ENCODE data around the gene LMBRD2. TPM values are rescaled to one million over a fixed set of nuclear protein-coding genes. Genes with fewer than 3 reads are reported as not detected.
A peak's percentile ranks its signal among the peaks of the same experiment; 100 is the strongest.

LMBRD2 gene
- total and polyA plus RNA-seq, 2 experiments from 2014 or later, result 5.4 to 9.3 TPM

DNA sequence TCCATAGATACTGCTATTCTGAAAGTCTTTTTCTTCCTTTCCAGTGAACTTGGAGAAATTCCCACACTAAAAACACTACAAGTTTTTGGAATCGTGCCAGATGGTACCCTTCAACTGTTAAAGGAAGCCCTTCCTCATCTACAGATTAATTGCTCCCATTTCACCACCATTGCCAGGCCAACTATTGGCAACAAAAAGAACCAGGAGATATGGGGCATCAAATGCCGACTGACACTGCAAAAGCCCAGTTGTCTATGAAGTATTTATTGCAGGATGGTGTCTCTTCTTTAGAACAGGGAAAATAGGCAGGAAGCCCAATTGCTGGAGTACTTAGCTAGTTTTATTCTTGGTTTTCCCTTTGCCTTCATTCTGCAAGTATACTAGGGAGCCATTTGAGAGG is 30.1 kb upstream of the LMBRD2 start:
- H3K4me1 ChIP-seq (ENCODE audit: low read depth), result no peaks in the 10 kb centered on the region
- TF ChIP-seq, protein P1, sequence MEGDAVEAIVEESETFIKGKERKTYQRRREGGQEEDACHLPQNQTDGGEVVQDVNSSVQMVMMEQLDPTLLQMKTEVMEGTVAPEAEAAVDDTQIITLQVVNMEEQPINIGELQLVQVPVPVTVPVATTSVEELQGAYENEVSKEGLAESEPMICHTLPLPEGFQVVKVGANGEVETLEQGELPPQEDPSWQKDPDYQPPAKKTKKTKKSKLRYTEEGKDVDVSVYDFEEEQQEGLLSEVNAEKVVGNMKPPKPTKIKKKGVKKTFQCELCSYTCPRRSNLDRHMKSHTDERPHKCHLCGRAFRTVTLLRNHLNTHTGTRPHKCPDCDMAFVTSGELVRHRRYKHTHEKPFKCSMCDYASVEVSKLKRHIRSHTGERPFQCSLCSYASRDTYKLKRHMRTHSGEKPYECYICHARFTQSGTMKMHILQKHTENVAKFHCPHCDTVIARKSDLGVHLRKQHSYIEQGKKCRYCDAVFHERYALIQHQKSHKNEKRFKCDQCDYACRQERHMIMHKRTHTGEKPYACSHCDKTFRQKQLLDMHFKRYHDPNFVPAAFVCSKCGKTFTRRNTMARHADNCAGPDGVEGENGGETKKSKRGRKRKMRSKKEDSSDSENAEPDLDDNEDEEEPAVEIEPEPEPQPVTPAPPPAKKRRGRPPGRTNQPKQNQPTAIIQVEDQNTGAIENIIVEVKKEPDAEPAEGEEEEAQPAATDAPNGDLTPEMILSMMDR (IDR thresholded peaks at IDR 0.05; ENCODE audit: low read depth, low read length), result no peak
- no peak for DNase-seq (ENCODE audit: low read depth in 1 of 2, low spot score in 1 of 2)
- H3K27me3 ChIP-seq, result no peaks in the 10 kb centered on the region
- H3K9me3 ChIP-seq (ENCODE audit: low read depth), result no peaks in the 10 kb centered on the region
- H3K36me3 ChIP-seq, result peaks cover 48% of the 10 kb centered on the region
- no peak overlapping the region for H3K27ac ChIP-seq
- H3K4me3 ChIP-seq, result no peak overlapping the region

DNA sequence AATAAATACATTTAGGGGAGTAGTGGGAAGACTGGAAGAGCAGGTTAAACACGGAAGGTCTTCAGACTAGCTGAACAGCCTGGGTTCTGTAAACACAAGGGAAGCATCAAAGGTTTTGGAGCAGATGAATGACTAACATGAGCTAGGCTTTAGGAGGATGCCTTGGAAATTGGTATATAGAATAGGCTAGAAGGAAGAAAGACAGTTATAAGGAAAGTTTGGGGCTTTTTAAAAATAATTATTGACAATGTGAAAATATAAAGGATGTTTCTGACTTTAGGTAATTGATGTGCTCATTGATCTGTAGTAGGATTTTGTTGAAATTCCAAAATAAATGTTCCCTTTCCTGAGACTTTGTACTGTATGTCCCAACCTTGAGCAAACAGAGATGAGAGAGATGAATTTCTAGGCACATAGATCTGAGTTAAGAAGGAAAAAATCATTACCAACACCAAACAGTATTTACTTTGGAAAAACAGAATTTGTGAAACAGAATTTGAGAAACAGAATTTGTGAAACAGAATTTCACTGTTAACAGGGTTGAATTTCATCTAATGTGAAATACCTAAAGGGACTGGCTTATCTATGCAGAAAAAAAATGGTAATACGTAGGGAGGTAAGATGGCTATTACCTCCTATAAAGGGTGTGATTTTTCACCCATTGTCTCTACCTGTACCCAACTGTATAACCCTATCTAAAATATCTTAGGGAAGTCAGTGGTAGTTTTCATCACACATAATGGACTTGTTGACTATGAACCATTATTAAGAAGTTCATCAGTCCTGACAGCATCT is 29.1 kb upstream of the LMBRD2 start:
- H3K27ac ChIP-seq, result no peak overlapping the region
- H3K4me1 ChIP-seq (ENCODE audit: low read depth), result no peaks in the 10 kb centered on the region
- no peak overlapping the region for H3K4me3 ChIP-seq
- H3K36me3 ChIP-seq, result peaks cover 53% of the 10 kb centered on the region
- no peaks in the 10 kb centered on the region for H3K9me3 ChIP-seq (ENCODE audit: low read depth)
- H3K27me3 ChIP-seq, result no peaks in the 10 kb centered on the region
- DNase-seq (ENCODE audit: low read depth in 1 of 2, low spot score in 1 of 2), result no peak
- TF ChIP-seq, protein P1 (IDR thresholded peaks at IDR 0.05; ENCODE audit: low read depth, low read length), result no peak

DNA sequence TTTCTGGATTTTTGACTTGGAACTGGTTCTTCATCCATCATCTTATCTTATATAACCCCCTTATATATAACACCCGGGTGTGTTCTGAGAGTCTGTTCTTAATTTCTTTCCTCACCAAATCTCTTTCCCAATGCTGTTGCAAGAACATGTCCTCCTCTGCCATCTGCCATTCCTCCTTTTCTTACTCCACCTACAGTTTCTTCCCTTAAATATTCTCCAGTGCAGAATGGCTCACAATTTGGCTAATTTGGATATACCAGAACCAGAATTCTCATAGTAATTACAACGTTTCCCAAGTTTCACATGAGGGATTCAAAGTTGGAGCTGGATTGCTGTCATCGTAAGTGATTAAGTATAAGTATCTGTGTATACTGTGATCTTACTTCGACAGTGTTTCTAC is 28.3 kb upstream of the LMBRD2 start:
- Histone ChIP-seq H3K27me3 (no peaks in the 10 kb centered on the region), H3K4me3 (no peak overlapping the region), H3K27ac (no peak overlapping the region), H3K4me1 (ENCODE audit: low read depth) (no peaks in the 10 kb centered on the region), H3K9me3 (ENCODE audit: low read depth) (no peaks in the 10 kb centered on the region), H3K36me3 (peaks cover 60% of the 10 kb centered on the region)
- DNase-seq (ENCODE audit: low read depth in 1 of 2, low spot score in 1 of 2), result no peak
- TF ChIP-seq, protein P1 (IDR thresholded peaks at IDR 0.05; ENCODE audit: low read depth, low read length), result no peak

DNA sequence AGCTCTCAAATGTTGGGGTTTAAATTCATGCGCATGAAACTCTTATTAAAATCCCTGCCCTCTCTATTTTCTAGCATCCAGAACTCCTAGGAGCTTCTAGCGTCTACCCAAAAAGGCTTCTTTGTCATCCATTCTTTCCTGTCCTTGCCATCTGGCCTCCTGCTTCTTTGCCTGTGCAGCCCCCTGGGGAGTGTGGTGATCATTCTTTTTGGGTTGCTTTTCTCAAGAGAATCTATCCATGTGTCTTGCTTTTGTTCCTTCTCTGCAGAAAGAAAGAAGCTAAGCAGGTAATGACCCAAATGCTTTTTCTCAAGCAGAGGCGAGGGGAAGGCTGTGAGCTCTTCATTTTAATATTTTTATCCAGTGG is 26.8 kb upstream of the LMBRD2 start:
- no peak overlapping the region for H3K27ac ChIP-seq

DNA sequence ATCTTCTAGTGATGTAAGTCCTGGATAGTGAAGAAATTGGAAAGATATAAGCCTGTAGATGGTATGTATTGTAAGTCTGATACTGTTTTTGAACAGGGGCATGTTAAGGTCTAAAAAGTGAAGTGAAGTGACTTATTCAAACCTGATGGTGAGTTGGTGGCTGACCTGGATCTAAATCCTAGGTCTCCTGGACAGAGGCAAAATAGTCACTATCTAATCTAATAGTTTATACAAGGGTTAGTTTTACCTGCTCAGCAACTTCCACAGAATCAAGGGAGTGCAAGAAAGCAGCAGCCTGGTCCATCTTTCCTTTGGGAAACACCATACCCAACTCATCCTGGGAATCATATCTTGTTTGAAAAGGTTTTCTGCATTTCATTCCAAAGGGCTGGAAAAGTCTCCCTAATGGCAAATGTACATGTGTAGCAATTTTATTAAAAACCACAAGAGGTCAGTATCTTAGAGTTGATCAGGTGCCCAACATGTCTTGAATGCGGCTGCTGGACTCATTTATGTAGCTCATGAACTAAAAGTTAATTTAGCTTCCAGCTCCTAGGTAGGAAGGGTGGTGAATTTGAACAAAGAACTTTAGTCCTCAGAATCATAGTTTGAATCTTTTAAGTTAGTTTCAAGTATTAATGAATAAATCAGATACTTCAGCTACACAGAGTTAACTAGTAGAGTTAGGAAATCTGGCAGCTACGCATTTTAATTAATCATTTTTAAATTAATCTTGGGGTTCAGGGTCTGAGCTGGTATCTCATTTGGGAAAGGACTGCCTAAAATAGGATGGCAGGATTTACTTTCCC is 26.2 kb upstream of the LMBRD2 start:
- Histone ChIP-seq H3K27me3 (no peaks in the 10 kb centered on the region), H3K27ac (no peak overlapping the region), H3K9me3 (ENCODE audit: low read depth) (no peaks in the 10 kb centered on the region), H3K36me3 (peaks cover 66% of the 10 kb centered on the region), H3K4me1 (ENCODE audit: low read depth) (no peaks in the 10 kb centered on the region), H3K4me3 (no peak overlapping the region)
- TF ChIP-seq, protein P1 (IDR thresholded peaks at IDR 0.05; ENCODE audit: low read depth, low read length), result peak; percentile 53
- DNase-seq (ENCODE audit: low read depth in 1 of 2, low spot score in 1 of 2), result peak; percentile 52 to 72

More for the DNA sequence above, 26.8 kb upstream of the LMBRD2 start:
- TF ChIP-seq, protein P1 (IDR thresholded peaks at IDR 0.05; ENCODE audit: low read depth, low read length), result no peak
- H3K9me3 ChIP-seq (ENCODE audit: low read depth), result no peaks in the 10 kb centered on the region
- H3K4me1 ChIP-seq (ENCODE audit: low read depth), result no peaks in the 10 kb centered on the region
- no peaks in the 10 kb centered on the region for H3K27me3 ChIP-seq
- no peak overlapping the region for H3K4me3 ChIP-seq
- H3K36me3 ChIP-seq, result peaks cover 62% of the 10 kb centered on the region
- no peak for DNase-seq (ENCODE audit: low read depth in 1 of 2, low spot score in 1 of 2)
